Uterus (tissue), 4 donors: Measurements from ENCODE around the gene CLEC3A. TPM values are rescaled to one million over a fixed set of nuclear protein-coding genes. Genes with fewer than 3 reads are reported as not detected.

ENCODE experiments used
- DNase-seq, 2 donors: peaks; one replicate each; pipeline ENCODE4 v3.0.0-alpha.2; 2019 to 2020
- H3K27ac ChIP-seq, 2 donors: fragments of 200-600 bp; sonication (generic); 1 replicate in 1 of 2; 2 replicates in 1 of 2; pipeline ENCODE4 v1.5.1; 2016 to 2018
- H3K27me3 ChIP-seq, 2 donors: fragments of 200-600 bp; sonication (generic); one replicate each; pipeline ENCODE4 v1.5.1; 2018 to 2019; ENCODE audit warnings: control low read depth in 1 of 2
- H3K36me3 ChIP-seq, 2 donors: fragments of 200-600 bp; sonication (generic); one replicate each; pipeline ENCODE4 v1.5.1; 2019; ENCODE audit warnings: control low read depth in 1 of 2
- H3K4me1 ChIP-seq, 2 donors: fragments of 200-600 bp; sonication (generic); one replicate each; pipeline ENCODE4 v1.5.1; 2018 to 2019; ENCODE audit warnings: control low read depth in 1 of 2
- H3K4me3 ChIP-seq, 2 donors: fragments of 200-600 bp; sonication (generic); 1 replicate in 1 of 2; 2 replicates in 1 of 2; pipeline ENCODE4 v1.5.1; 2018 to 2019; ENCODE audit warnings: mild to moderate bottlenecking in 1 of 2
- H3K9me3 ChIP-seq, 2 donors: fragments of 200-600 bp; sonication (generic); one replicate each; pipeline ENCODE4 v1.5.1; 2019; ENCODE audit warnings: control low read depth in 1 of 2
- CTCF ChIP-seq, 4 experiments: fragments of 200-600 bp in 2 of 4; fragments of 450-650 bp in 2 of 4; sonication (generic) in 2 of 4; IDR thresholded peaks; one replicate each; pipeline ENCODE4 v1.5.1; 2016 to 2019; ENCODE audit warnings: antibody characterized with exemption in 4 of 4, mild to moderate bottlenecking in 2 of 4, moderate library complexity in 1 of 4
- POLR2A ChIP-seq, 2 donors: fragments of 450-650 bp; IDR thresholded peaks; one replicate each; pipeline ENCODE4 v1.6.1; 2016; ENCODE audit warnings: antibody characterized with exemption in 2 of 2, mild to moderate bottlenecking in 1 of 2, moderate library complexity in 1 of 2
- intact Hi-C: fragments of 100-400 bp; cut with DNase I; formaldehyde crosslinking; loops from one replicate; pipeline ENCODE4 v1.15.1; 2023; ENCODE audit warnings: low total_unique reads
- total RNA-seq, 4 donors: library from RNA; depleted of rRNA in 3 of 4; stranded (reverse); fragments of >200 nt in 3 of 4; gene quantifications; one replicate each; pipeline versions ENCODE4 v1.1.0 to v1.2.4, GENCODE V29; 2014 to 2023
- donor health status: DM: yes; HTN: yes; CAD: no.

The CLEC3A gene
- total RNA-seq, 4 donors from 2014 or later = not detected

DNA sequence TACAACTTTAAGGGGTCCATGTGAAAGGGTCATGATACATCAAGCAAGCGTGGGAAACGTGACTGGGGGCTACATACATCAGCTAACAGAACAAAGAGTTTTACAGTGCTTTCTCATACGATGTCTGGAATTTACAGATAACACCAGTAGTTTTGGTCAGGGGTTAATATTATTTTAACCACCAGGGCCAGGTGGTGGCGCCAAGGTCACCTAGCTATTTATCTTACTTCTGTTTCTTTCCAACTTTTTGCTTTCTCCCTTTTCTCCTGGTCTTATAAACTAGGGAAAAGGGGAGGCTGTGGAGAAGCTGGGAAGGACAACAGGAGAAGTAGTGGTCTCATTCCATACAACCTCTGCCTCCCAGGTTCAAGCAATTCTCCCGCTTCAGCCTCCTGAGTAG, 37.9 kb downstream of the CLEC3A start:
- Histone ChIP-seq H3K27ac (no peak overlapping the region), H3K9me3 (no peaks in the 10 kb centered on the region), H3K4me1 (no peaks in the 10 kb centered on the region), H3K27me3 (no peaks in the 10 kb centered on the region), H3K36me3 (no peaks in the 10 kb centered on the region), H3K4me3 (no peak overlapping the region)
- no peak for TF ChIP-seq POLR2A (IDR thresholded peaks at IDR 0.05)
- TF ChIP-seq CTCF (IDR thresholded peaks at IDR 0.05) = no peak
- no peak for DNase-seq
- intact Hi-C loops = no loop called here

DNA sequence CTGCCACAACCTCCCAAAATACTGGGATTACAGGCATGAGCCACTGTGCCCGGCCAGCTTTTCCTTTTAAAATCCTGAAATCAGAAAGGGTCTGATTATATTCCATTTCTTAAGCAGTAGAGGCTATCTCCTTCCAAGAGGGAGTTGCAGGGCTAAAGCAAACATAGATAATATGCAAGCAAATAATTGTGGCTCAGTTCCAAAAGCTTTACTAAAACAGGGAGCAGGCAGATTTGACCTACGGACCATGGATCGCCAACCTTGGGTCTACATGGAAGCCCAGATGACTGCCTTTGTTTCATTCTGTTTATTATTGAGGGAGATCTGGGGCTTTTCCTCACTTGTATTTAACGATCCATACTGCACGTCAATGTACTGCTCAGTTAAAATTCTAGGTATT, 38.5 kb downstream of the CLEC3A start:
- H3K27ac ChIP-seq = no peak overlapping the region
- no peak for DNase-seq
- no peaks in the 10 kb centered on the region for H3K4me1 ChIP-seq
- TF ChIP-seq CTCF (IDR thresholded peaks at IDR 0.05) (no peak), POLR2A (IDR thresholded peaks at IDR 0.05) (no peak)
- intact Hi-C loops = no loop called here
- H3K27me3 ChIP-seq = no peaks in the 10 kb centered on the region
- no peaks in the 10 kb centered on the region for H3K36me3 ChIP-seq
- H3K4me3 ChIP-seq = no peak overlapping the region
- H3K9me3 ChIP-seq = no peaks in the 10 kb centered on the region

- intact Hi-C loops = no loop called here
- Histone ChIP-seq H3K27me3 (no peaks in the 10 kb centered on the region), H3K9me3 (no peaks in the 10 kb centered on the region), H3K27ac (no peak overlapping the region), H3K4me3 (no peak overlapping the region), H3K36me3 (no peaks in the 10 kb centered on the region), H3K4me1 (no peaks in the 10 kb centered on the region)
- DNase-seq = no peak
- TF ChIP-seq POLR2A (IDR thresholded peaks at IDR 0.05) (no peak), CTCF (IDR thresholded peaks at IDR 0.05) (no peak)
Measured at GRCh38 chr16:78065319-78065718, 43.0 kb downstream of the CLEC3A start.

DNA sequence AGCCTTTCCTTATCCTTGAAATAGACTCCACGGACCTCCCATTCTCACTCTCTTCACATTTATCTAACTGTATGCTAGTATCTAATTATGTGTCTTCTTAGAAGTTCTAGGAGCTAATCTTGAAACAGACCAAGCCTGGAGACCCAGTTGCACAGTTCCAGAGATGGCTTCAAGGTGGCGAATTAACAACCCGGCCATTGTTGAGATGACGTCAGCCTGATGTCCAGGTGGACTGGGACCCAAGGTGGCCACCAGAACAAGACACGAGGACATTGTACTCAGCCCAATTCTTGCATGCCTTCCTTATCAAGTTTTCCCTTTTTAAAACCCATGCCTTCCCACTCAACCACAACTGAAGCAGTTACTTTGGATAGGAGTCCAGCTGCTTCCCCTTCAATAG, 47.6 kb downstream of the CLEC3A start:
- Histone ChIP-seq H3K4me1 (no peaks in the 10 kb centered on the region), H3K36me3 (no peaks in the 10 kb centered on the region), H3K27ac (no peak overlapping the region), H3K9me3 (no peaks in the 10 kb centered on the region), H3K27me3 (no peaks in the 10 kb centered on the region), H3K4me3 (no peak overlapping the region)
- TF ChIP-seq CTCF (IDR thresholded peaks at IDR 0.05) (no peak), POLR2A (IDR thresholded peaks at IDR 0.05) (no peak)
- intact Hi-C loops = no loop called here
- DNase-seq = no peak

GRCh38 chr16:78072275-78072674, 49.9 kb downstream of the CLEC3A start:
- Histone ChIP-seq H3K4me1 (no peaks in the 10 kb centered on the region), H3K27ac (no peak overlapping the region), H3K36me3 (no peaks in the 10 kb centered on the region), H3K4me3 (no peak overlapping the region), H3K27me3 (no peaks in the 10 kb centered on the region), H3K9me3 (no peaks in the 10 kb centered on the region)
- no peak for DNase-seq
- intact Hi-C loops = no loop called here
- no peak for TF ChIP-seq CTCF (IDR thresholded peaks at IDR 0.05)
- no peak for TF ChIP-seq POLR2A (IDR thresholded peaks at IDR 0.05)
